HL-60 (cell line): ENCODE data around the gene EBF3.

Source experiments
- GABPA ChIP-seq: IDR thresholded peaks from 2 replicates; pipeline ENCODE4 v1.6.1; 2012; ENCODE audit warnings: low read depth
- POLR2AphosphoS5 ChIP-seq: IDR thresholded peaks from 2 replicates; pipeline ENCODE4 v1.6.1; 2012; ENCODE audit warnings: low read depth
- SPI1 ChIP-seq: IDR thresholded peaks from 2 replicates; pipeline ENCODE4 v1.6.1; 2012; ENCODE audit warnings: low read depth, mild to moderate bottlenecking, borderline replicate concordance
- TF ChIP-seq, protein P1 (sequence below): IDR thresholded peaks from one replicate; pipeline ENCODE4 v1.5.1; 2011; ENCODE audit warnings: low read length, control low read depth, inconsistent platforms; ENCODE audit not compliant: insufficient read depth
- TF ChIP-seq, protein P2 (sequence below): IDR thresholded peaks from 2 replicates; pipeline ENCODE4 v1.6.1; 2012; ENCODE audit warnings: low read depth; ENCODE audit not compliant: insufficient replicate concordance

DNA sequence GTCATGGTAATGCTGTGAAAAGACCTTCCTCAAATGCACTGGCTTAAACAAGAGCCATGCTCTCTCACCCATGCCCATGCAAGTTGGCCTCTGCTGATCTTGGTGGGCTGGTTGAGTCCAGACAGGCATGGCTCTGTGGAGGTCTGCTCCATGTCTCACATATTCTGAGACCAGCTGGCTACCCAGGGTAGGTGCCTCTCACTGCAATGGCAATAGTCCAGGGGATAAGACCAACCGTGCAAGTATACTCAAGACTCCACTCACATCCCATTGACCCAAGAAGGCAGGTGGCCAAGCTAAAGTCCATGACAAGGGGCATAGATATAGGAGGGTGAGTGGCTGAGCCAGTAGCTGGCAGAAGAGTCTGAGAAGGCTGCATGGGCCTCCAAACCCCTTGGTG is 14.2 kb upstream of the EBF3 start:
- TF ChIP-seq, protein P1, sequence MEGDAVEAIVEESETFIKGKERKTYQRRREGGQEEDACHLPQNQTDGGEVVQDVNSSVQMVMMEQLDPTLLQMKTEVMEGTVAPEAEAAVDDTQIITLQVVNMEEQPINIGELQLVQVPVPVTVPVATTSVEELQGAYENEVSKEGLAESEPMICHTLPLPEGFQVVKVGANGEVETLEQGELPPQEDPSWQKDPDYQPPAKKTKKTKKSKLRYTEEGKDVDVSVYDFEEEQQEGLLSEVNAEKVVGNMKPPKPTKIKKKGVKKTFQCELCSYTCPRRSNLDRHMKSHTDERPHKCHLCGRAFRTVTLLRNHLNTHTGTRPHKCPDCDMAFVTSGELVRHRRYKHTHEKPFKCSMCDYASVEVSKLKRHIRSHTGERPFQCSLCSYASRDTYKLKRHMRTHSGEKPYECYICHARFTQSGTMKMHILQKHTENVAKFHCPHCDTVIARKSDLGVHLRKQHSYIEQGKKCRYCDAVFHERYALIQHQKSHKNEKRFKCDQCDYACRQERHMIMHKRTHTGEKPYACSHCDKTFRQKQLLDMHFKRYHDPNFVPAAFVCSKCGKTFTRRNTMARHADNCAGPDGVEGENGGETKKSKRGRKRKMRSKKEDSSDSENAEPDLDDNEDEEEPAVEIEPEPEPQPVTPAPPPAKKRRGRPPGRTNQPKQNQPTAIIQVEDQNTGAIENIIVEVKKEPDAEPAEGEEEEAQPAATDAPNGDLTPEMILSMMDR = no peak
- TF ChIP-seq POLR2AphosphoS5 = no peak
- TF ChIP-seq SPI1 = no peak
- TF ChIP-seq, protein P2, sequence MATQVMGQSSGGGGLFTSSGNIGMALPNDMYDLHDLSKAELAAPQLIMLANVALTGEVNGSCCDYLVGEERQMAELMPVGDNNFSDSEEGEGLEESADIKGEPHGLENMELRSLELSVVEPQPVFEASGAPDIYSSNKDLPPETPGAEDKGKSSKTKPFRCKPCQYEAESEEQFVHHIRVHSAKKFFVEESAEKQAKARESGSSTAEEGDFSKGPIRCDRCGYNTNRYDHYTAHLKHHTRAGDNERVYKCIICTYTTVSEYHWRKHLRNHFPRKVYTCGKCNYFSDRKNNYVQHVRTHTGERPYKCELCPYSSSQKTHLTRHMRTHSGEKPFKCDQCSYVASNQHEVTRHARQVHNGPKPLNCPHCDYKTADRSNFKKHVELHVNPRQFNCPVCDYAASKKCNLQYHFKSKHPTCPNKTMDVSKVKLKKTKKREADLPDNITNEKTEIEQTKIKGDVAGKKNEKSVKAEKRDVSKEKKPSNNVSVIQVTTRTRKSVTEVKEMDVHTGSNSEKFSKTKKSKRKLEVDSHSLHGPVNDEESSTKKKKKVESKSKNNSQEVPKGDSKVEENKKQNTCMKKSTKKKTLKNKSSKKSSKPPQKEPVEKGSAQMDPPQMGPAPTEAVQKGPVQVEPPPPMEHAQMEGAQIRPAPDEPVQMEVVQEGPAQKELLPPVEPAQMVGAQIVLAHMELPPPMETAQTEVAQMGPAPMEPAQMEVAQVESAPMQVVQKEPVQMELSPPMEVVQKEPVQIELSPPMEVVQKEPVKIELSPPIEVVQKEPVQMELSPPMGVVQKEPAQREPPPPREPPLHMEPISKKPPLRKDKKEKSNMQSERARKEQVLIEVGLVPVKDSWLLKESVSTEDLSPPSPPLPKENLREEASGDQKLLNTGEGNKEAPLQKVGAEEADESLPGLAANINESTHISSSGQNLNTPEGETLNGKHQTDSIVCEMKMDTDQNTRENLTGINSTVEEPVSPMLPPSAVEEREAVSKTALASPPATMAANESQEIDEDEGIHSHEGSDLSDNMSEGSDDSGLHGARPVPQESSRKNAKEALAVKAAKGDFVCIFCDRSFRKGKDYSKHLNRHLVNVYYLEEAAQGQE = no peak
- TF ChIP-seq GABPA = no peak
